K562 (cell line): Measurements from ENCODE around the gene SH3BP5L. TPM values are rescaled to one million over a fixed set of nuclear protein-coding genes. Genes with fewer than 3 reads are reported as not detected.
A peak's percentile ranks its signal among the peaks of the same experiment; 100 is the strongest.

Source experiments
- E2F3 ChIP-seq: fragments of 250-450 bp; sonication (Bioruptor Pico); IDR thresholded peaks from 2 replicates; pipeline ENCODE4 v1.4.0; 2020; ENCODE audit warnings: mild to moderate bottlenecking
- EGR1 ChIP-seq: fragments of 450-650 bp; conservative IDR thresholded peaks from 2 replicates; pipeline ENCODE4 v1.6.1; 2017; ENCODE audit warnings: mild to moderate bottlenecking
- FOS ChIP-seq: IDR thresholded peaks from 3 replicates; pipeline ENCODE4 v1.6.1; 2011; ENCODE audit not compliant: insufficient read length; ENCODE audit errors: extremely low read depth
- GATAD2B ChIP-seq: fragments of 450-650 bp; IDR thresholded peaks from 2 replicates; pipeline ENCODE4 v1.6.1; 2017; ENCODE audit warnings: mild to moderate bottlenecking, borderline replicate concordance
- HMGN3 ChIP-seq: IDR thresholded peaks from 2 replicates; pipeline ENCODE4 v1.6.1; 2011; ENCODE audit warnings: borderline replicate concordance, low read depth, mild to moderate bottlenecking, mixed read lengths, low read length; ENCODE audit not compliant: insufficient read length; ENCODE audit errors: extremely low read depth
- HNRNPLL ChIP-seq: fragments of 200-400 bp; formaldehyde crosslinking; IDR thresholded peaks from 2 replicates; pipeline ENCODE4 v1.6.1; 2017; ENCODE audit warnings: low read length, low read depth, mild to moderate bottlenecking; ENCODE audit not compliant: poor library complexity, severe bottlenecking
- L3MBTL2 ChIP-seq: fragments of 450-650 bp; IDR thresholded peaks from 2 replicates; pipeline ENCODE4 v1.6.1; 2016; ENCODE audit warnings: mild to moderate bottlenecking, moderate library complexity
- MTA3 ChIP-seq: fragments of 450-650 bp; formaldehyde crosslinking; IDR thresholded peaks from 2 replicates; pipeline ENCODE4 v1.6.1; 2017; ENCODE audit warnings: mild to moderate bottlenecking, borderline replicate concordance
- RBM14 ChIP-seq: fragments of 200-400 bp; formaldehyde crosslinking; IDR thresholded peaks from 2 replicates; pipeline ENCODE4 v1.6.1; 2018; ENCODE audit warnings: low read depth, mild to moderate bottlenecking, low read length, moderate library complexity, borderline replicate concordance; ENCODE audit not compliant: insufficient read depth
- TBL1XR1 ChIP-seq, 2 experiments: IDR thresholded peaks; 2 replicates each; pipeline ENCODE4 v1.6.1; 2012; ENCODE audit warnings: improper control_type of control experiment in 2 of 2, low read length in 2 of 2, mild to moderate bottlenecking in 1 of 2
- TCF7 ChIP-seq: sonication (generic); IDR thresholded peaks from 2 replicates; pipeline ENCODE4 v1.6.1; 2016; ENCODE audit warnings: antibody characterized with exemption, borderline replicate concordance
- ZNF146 ChIP-seq: IDR thresholded peaks from one replicate; pipeline ENCODE4 v1.6.1; 2018; ENCODE audit warnings: missing compliant biosample characterization; ENCODE audit not compliant: unreplicated experiment
- polyA plus RNA-seq, 8 experiments: library from polyadenylated mRNA; depleted of rRNA in 4 of 8; stranded (reverse) in 5 of 8; unstranded in 3 of 8; fragments of >200 nt; fragmentation: Nextera tagmentation in 2 of 8; fragmentation: Illumina TruSeq in 1 of 8; extraction: Ambion mirVana in 2 of 8; extraction: Trizol in 1 of 8; gene quantifications; 2 replicates each; pipeline versions ENCODE4 v1.2.1 to v1.2.3, GENCODE V29; 2011 to 2014; ENCODE audit warnings: inconsistent platforms in 1 of 8, missing spikeins in 1 of 8
- total RNA-seq, 7 experiments: library from RNA; depleted of rRNA in 6 of 7; stranded (reverse); fragments of >200 nt in 6 of 7; fragmentation: Illumina TruSeq in 2 of 7; extraction: Trizol in 2 of 7; gene quantifications; 2 replicates each; pipeline versions ENCODE4 v1.2.1 to v1.2.3, GENCODE V29; 2011 to 2021; ENCODE audit warnings: low replicate concordance in 1 of 7
- TF ChIP-seq, protein P1 (sequence below): fragments of 450-650 bp; IDR thresholded peaks from 2 replicates; pipeline ENCODE4 v1.6.1; 2016; ENCODE audit warnings: low read depth
- TF ChIP-seq, protein P2 (sequence below): fragments of 250-450 bp; sonication (Bioruptor Pico); IDR thresholded peaks from 2 replicates; pipeline ENCODE4 v1.6.1; 2021; ENCODE audit warnings: mild to moderate bottlenecking
- TF ChIP-seq, protein P3 (sequence below): sonication (generic); formaldehyde crosslinking; IDR thresholded peaks from 2 replicates; pipeline ENCODE4 v1.8.1; 2023; ENCODE audit warnings: mild to moderate bottlenecking, missing genetic modification reagents, moderate library complexity

Gene SH3BP5L
- total and polyA plus RNA-seq, 9 of the 15 experiments (the other 6 are each of a cell fraction or from before 2014, with no cell fraction given), result 1.9 to 26.5 (median 15.8) TPM

DNA sequence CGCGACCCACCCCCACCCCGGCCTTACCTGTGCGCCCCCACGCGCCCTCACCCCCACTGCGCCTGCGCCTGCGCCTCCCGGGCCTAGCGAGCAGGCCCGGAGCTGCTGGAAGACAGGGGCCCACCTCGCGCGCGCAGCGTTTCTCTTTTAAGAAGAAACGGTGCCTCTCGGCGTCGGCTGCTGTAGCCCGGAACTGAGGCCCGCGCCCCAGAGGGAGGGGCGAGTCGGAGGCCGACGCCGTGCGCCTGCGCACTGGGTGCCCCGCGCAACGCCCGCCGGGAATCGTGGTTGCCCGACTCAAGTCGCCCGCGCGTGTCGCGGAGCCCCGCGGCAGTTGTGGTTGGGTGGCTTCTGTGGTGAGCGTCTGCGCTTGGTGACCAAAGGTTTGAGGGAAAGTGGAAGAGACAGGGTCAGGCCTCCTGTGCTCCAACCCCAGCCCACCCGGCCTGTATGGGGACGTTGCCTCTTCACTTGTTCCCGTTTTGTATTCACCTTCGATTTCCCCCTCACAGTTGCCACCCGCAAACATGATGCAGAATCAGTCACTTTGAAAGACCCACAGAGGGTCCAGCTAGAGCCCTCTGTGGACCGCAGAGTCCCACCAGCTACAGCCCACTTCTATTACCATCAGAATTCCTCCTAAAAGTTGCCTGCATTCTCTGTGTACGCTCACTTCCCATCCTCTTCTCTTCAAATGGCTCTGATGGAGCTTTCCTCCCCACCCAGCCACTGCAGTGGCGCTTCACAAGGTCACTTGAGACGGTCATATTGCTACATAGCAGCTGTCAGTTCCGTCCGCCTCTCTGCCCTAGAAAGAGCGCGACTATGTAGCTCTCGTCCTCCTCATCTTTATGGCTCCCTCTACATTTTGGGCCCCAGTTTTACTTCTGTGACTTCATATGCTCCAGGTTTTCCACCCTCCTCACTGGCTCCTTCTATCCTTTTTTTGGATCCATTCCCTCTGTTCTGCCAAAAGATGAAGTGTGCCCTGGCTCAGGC lies 33.5 kb upstream of the SH3BP5L start, which contains the start of gene ZNF692 (continued):
- TF ChIP-seq HMGN3 (peak; percentile 85), RBM14 (no peak), L3MBTL2 (peak; percentile 93), EGR1 (0 out of 2 replicates have a peak, but pooled peaks have one; percentile 37), TBL1XR1 (IDR thresholded peaks at IDR 0.05; ENCODE audit: low read length in 2 of 2) (no peak; a peak in 1 of 4 replicates), E2F3 (no peak; the same call in 1 of the 2 replicates), MTA3 (peak; percentile 54; the same call in 1 of the 2 replicates), HNRNPLL (peak; percentile 64), GATAD2B (peak; percentile 59; the same call in 1 of the 2 replicates), ZNF146 (no peak), TCF7 (no peak), FOS (no peak)
- TF ChIP-seq, protein P1, sequence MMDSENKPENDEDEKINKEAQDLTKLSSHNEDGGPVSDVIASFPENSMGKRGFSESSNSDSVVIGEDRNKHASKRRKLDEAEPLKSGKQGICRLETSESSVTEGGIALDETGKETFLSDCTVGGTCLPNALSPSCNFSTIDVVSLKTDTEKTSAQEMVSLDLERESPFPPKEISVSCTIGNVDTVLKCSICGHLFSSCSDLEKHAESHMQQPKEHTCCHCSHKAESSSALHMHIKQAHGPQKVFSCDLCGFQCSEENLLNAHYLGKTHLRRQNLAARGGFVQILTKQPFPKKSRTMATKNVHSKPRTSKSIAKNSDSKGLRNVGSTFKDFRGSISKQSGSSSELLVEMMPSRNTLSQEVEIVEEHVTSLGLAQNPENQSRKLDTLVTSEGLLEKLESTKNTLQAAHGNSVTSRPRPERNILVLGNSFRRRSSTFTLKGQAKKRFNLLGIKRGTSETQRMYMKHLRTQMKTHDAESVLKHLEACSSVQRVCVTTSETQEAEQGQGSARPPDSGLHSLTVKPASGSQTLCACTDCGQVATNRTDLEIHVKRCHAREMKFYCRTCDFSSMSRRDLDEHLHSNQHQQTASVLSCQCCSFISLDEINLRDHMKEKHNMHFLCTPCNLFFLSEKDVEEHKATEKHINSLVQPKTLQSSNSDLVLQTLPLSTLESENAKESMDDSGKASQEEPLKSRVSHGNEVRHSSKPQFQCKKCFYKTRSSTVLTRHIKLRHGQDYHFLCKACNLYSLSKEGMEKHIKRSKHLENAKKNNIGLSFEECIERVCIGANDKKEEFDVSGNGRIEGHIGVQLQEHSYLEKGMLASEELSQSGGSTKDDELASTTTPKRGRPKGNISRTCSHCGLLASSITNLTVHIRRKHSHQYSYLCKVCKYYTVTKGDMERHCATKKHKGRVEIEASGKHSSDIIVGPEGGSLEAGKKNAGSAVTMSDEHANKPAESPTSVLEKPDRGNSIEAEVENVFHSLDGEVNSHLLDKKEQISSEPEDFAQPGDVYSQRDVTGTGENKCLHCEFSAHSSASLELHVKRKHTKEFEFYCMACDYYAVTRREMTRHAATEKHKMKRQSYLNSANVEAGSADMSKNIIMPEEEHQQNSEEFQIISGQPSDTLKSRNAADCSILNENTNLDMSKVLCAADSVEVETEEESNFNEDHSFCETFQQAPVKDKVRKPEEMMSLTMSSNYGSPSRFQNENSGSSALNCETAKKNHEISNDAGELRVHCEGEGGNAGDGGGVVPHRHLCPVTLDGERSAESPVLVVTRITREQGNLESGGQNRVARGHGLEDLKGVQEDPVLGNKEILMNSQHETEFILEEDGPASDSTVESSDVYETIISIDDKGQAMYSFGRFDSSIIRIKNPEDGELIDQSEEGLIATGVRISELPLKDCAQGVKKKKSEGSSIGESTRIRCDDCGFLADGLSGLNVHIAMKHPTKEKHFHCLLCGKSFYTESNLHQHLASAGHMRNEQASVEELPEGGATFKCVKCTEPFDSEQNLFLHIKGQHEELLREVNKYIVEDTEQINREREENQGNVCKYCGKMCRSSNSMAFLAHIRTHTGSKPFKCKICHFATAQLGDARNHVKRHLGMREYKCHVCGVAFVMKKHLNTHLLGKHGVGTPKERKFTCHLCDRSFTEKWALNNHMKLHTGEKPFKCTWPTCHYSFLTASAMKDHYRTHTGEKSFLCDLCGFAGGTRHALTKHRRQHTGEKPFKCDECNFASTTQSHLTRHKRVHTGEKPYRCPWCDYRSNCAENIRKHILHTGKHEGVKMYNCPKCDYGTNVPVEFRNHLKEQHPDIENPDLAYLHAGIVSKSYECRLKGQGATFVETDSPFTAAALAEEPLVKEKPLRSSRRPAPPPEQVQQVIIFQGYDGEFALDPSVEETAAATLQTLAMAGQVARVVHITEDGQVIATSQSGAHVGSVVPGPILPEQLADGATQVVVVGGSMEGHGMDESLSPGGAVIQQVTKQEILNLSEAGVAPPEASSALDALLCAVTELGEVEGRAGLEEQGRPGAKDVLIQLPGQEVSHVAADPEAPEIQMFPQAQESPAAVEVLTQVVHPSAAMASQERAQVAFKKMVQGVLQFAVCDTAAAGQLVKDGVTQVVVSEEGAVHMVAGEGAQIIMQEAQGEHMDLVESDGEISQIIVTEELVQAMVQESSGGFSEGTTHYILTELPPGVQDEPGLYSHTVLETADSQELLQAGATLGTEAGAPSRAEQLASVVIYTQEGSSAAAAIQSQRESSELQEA, result no peak
- TF ChIP-seq, protein P2, sequence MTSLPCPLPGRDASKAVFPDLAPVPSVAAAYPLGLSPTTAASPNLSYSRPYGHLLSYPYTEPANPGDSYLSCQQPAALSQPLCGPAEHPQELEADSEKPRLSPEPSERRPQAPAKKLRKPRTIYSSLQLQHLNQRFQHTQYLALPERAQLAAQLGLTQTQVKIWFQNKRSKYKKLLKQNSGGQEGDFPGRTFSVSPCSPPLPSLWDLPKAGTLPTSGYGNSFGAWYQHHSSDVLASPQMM (CRISPR knock-in tag), result no peak
- TF ChIP-seq, protein P3, sequence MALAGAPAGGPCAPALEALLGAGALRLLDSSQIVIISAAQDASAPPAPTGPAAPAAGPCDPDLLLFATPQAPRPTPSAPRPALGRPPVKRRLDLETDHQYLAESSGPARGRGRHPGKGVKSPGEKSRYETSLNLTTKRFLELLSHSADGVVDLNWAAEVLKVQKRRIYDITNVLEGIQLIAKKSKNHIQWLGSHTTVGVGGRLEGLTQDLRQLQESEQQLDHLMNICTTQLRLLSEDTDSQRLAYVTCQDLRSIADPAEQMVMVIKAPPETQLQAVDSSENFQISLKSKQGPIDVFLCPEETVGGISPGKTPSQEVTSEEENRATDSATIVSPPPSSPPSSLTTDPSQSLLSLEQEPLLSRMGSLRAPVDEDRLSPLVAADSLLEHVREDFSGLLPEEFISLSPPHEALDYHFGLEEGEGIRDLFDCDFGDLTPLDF (CRISPR knock-in tag), result peak; percentile 87; the same call in 1 of the 2 replicates
